ENCODE measurements around the gene SLC1A7. TPM values are rescaled to one million over a fixed set of nuclear protein-coding genes. Genes with fewer than 3 reads are reported as not detected.
A peak's percentile ranks its signal among the peaks of the same experiment; 100 is the strongest.

The SLC1A7 gene
- total RNA-seq, 1 donor from 2014 or later: not detected

- no peaks in the 10 kb centered on the region for H3K4me1 Mint-ChIP-seq (ENCODE audit: unreplicated experiment)
- no peak overlapping the region for H3K4me3 Mint-ChIP-seq
- peak; percentile 48 for DNase-seq (ENCODE audit: extremely low spot score, unreplicated experiment)
- H3K27me3 Mint-ChIP-seq: peaks cover 10% of the 10 kb centered on the region
- H3K36me3 Mint-ChIP-seq: no peaks in the 10 kb centered on the region
- no peak for TF ChIP-seq CTCF (conservative IDR thresholded peaks at IDR 0.05)
- no peaks in the 10 kb centered on the region for H3K9me3 Mint-ChIP-seq
- H3K27ac Mint-ChIP-seq: no peak overlapping the region
Observed at GRCh38 chr1:53069265-53069662, 73.2 kb downstream of the SLC1A7 start.

- Mint-ChIP-seq H3K27ac (no peak overlapping the region), H3K4me3 (no peak overlapping the region), H3K9me3 (no peaks in the 10 kb centered on the region), H3K4me1 (ENCODE audit: unreplicated experiment) (peaks cover 3% of the 10 kb centered on the region), H3K36me3 (no peaks in the 10 kb centered on the region), H3K27me3 (peaks cover 18% of the 10 kb centered on the region)
- no peak for TF ChIP-seq CTCF (conservative IDR thresholded peaks at IDR 0.05)
- DNase-seq (ENCODE audit: extremely low spot score, unreplicated experiment): peak; percentile 48
Observed at GRCh38 chr1:53068314-53069099, 73.9 kb downstream of the SLC1A7 start.

GRCh38 chr1:53067886-53068285 is 74.6 kb downstream of the SLC1A7 start:
- H3K36me3 Mint-ChIP-seq: no peaks in the 10 kb centered on the region
- H3K4me3 Mint-ChIP-seq: no peak overlapping the region
- TF ChIP-seq CTCF (conservative IDR thresholded peaks at IDR 0.05): no peak
- no peak for DNase-seq (ENCODE audit: extremely low spot score, unreplicated experiment)
- no peaks in the 10 kb centered on the region for H3K9me3 Mint-ChIP-seq
- peaks cover 24% of the 10 kb centered on the region for H3K27me3 Mint-ChIP-seq
- peaks cover 5% of the 10 kb centered on the region for H3K4me1 Mint-ChIP-seq (ENCODE audit: unreplicated experiment)
- H3K27ac Mint-ChIP-seq: no peak overlapping the region

- TF ChIP-seq CTCF (conservative IDR thresholded peaks at IDR 0.05): no peak
- peaks cover 28% of the 10 kb centered on the region for H3K27me3 Mint-ChIP-seq
- H3K4me1 Mint-ChIP-seq (ENCODE audit: unreplicated experiment): peaks cover 5% of the 10 kb centered on the region
- H3K9me3 Mint-ChIP-seq: no peaks in the 10 kb centered on the region
- no peak overlapping the region for H3K27ac Mint-ChIP-seq
- peak; percentile 58 for DNase-seq (ENCODE audit: extremely low spot score, unreplicated experiment)
- no peaks in the 10 kb centered on the region for H3K36me3 Mint-ChIP-seq
- H3K4me3 Mint-ChIP-seq: no peak overlapping the region
Observed at GRCh38 chr1:53066891-53067738, 75.3 kb downstream of the SLC1A7 start.

- no peaks in the 10 kb centered on the region for H3K9me3 Mint-ChIP-seq
- H3K36me3 Mint-ChIP-seq: no peaks in the 10 kb centered on the region
- no peak overlapping the region for H3K4me3 Mint-ChIP-seq
- no peak for TF ChIP-seq CTCF (conservative IDR thresholded peaks at IDR 0.05)
- no peak overlapping the region for H3K27ac Mint-ChIP-seq
- peaks cover 5% of the 10 kb centered on the region for H3K4me1 Mint-ChIP-seq (ENCODE audit: unreplicated experiment)
- H3K27me3 Mint-ChIP-seq: peaks cover 31% of the 10 kb centered on the region
- no peak for DNase-seq (ENCODE audit: extremely low spot score, unreplicated experiment)
Observed at GRCh38 chr1:53066488-53066887, 76.0 kb downstream of the SLC1A7 start.
